GM21529 (cell line): ENCODE measurements around the gene HES2.
"Not testable (repeated sequence)": the region's sequence is repeated elsewhere in the genome, so short reads cannot be mapped to it uniquely, and the experiment has no call there.

Experiments used
- ATAC-seq: cut with Tn5 transposase; IDR thresholded peaks from one replicate; pipeline ENCODE4 v1.9.1; 2021; ENCODE audit not compliant: unreplicated experiment

The HES2 gene

DNA sequence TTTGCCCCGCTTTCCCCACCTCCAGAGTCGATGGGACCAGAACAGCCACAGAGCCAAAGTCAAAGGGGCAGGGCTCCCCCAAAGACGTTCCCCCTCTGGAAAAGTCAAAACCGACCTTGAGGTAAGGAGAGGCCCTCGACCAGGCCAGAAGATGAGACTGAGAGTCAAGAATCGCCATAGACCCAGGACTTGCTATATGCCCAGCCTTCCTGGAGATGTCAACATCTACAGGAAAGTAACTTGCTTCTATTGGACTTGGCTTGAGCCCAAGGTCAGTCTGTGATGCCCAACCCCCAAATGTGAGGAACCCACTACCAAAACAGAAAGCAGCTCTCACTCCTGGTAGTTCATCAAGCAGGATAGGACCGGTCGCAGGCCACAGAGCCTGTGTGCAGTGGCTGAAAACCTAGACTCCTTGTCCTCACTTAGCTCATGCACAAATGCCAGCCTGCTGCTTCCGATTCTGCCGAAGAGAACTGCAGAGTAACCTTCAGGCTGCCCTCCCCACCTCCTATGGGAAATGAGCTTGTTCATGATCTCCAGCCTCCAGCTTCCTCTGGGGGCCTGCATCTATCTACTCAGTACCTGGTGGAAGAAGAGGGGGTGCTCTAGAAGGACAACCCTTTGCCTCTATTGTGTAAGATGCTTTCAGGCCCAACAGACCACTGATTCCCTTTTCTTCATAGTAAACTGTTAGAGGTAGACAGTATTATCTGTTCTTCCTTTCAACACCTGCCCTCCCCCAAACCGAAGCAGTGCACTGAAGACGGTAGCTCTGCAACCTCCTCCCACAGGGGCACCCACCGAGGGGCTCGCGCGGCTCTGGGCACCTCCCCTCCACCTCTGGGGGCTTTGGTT lies 27.5 kb downstream of the HES2 start:
- no peak for ATAC-seq

DNA sequence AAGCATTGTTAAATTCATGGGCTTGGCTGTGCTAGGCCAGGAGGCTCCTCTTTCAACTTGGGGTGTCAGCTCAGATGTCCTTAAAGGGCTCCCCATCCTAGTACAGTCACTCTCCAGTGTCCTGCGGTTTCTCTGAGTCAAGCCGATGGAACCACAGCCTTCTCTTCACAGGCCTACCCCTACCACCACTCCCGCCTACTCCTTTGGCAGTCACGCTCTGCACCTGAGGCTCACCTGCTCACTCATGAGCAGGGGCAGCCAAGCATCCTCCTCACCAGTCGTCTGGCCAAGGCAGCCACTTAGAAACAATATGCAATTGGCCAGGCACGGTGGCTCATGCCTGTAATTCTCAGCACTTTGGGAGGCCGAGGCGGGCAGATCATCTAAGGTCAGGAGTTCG lies 29.7 kb downstream of the HES2 start:
- ATAC-seq, result no peak

- no peak for ATAC-seq
Observed at GRCh38 chr1:6386371-6386949, 33.3 kb downstream of the HES2 start.

- no peak for ATAC-seq
Observed at GRCh38 chr1:6385488-6386191, 34.1 kb downstream of the HES2 start.

- ATAC-seq, result no peak
Observed at GRCh38 chr1:6384962-6385361, 34.8 kb downstream of the HES2 start.

GRCh38 chr1:6384135-6384534 lies 35.6 kb downstream of the HES2 start:
- ATAC-seq, result no peak

- no peak for ATAC-seq
Observed at GRCh38 chr1:6380037-6380436, 39.7 kb downstream of the HES2 start.

- no peak for ATAC-seq
Observed at GRCh38 chr1:6378096-6378746, 41.5 kb downstream of the HES2 start.

GRCh38 chr1:6373961-6374720 lies 45.6 kb downstream of the HES2 start:
- ATAC-seq, result no peak

GRCh38 chr1:6372236-6372635 lies 47.5 kb downstream of the HES2 start:
- not testable (repeated sequence) for ATAC-seq

GRCh38 chr1:6370006-6370405 lies 49.7 kb downstream of the HES2 start:
- no peak for ATAC-seq

DNA sequence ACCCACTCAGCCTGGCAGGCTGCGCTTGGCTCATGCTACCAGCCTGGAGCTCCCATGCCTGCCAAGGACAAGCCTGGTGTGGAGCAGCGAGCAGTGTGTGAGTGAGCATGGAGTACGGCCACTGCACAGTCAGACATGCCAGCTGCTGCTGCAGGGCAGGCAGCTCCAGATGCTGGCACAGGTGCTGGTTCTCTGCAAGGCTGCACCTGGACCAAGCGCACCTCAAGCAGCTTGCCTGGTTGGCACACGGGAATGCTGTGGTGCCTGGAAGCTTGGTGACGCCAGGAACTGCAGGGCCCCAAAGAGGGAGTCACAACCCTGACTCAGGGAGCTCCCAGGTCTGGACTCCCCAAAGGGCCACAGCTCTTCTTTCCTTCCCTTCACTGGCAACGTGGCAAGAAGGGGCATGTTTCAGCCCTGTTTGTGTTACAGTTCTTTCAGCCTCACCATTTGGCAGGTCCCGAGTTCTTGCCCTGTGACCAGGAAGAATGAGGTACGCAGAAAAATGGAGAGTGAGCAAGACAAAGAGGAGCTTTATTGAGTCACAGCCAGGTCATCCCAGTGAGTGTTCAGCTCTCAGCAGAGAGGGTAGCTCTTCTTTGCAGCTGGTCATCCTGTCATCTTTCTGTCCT lies 52.2 kb downstream of the HES2 start:
- ATAC-seq, result no peak

DNA sequence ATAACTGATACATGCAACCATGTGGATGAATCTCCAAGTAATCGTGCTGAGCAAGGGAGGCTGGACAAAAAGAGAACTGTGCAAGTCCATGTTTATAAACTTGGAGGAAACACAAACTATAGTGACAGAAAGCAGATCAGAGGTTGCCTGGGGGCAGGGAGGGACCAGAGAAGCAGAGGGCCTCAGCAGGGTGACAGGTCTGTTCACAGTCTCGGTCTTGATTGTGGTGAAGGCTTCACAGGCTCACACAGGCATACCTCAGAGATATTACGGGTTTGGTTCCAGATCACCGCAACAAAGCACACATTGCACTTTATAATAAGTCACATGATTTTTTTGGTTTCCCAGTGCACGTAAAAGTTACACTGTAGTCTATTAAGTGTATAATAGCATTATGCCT lies 54.7 kb downstream of the HES2 start:
- no peak for ATAC-seq

- ATAC-seq, result not testable (repeated sequence)
Observed at GRCh38 chr1:6363085-6363884, 56.4 kb downstream of the HES2 start.
